ENCODE results near the gene UBXN2A.

DNA sequence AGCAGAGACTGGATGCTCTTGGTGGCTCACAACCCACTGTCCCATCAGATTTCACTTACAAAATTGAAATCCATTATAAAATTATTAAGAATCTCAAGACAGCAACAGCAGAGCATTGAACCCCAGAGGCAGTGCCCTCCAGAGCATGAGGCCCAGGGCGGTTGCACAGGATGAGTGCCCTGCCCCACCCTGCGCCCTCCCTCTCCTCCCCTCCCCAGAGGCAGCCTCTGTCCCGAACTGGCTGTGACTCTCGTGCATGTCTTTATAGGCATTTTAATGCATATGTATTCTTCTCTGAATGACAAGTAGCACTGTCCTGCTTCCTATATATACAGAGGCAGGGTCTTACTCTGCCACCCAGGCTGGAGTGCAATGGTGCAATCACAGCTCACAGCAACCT lies 80.0 kb downstream of the UBXN2A start:
- TF ChIP-seq, protein P1, sequence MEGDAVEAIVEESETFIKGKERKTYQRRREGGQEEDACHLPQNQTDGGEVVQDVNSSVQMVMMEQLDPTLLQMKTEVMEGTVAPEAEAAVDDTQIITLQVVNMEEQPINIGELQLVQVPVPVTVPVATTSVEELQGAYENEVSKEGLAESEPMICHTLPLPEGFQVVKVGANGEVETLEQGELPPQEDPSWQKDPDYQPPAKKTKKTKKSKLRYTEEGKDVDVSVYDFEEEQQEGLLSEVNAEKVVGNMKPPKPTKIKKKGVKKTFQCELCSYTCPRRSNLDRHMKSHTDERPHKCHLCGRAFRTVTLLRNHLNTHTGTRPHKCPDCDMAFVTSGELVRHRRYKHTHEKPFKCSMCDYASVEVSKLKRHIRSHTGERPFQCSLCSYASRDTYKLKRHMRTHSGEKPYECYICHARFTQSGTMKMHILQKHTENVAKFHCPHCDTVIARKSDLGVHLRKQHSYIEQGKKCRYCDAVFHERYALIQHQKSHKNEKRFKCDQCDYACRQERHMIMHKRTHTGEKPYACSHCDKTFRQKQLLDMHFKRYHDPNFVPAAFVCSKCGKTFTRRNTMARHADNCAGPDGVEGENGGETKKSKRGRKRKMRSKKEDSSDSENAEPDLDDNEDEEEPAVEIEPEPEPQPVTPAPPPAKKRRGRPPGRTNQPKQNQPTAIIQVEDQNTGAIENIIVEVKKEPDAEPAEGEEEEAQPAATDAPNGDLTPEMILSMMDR (IDR thresholded peaks at IDR 0.05; ENCODE audit: insufficient read depth, low read length) = no peak
- TF ChIP-seq GABPA (IDR thresholded peaks at IDR 0.05; ENCODE audit: low read depth) = no peak
